Right renal cortex interstitium (tissue), 3 donors: Measurements from ENCODE around the gene RAPGEFL1. TPM values are rescaled to one million over a fixed set of nuclear protein-coding genes. Genes with fewer than 3 reads are reported as not detected.
A peak's percentile ranks its signal among the peaks of the same experiment; 100 is the strongest.
"Not testable (repeated sequence)": the region's sequence is repeated elsewhere in the genome, so short reads cannot be mapped to it uniquely, and the experiment has no call there.

Source experiments
- DNase-seq, 3 donors: peaks; one replicate each; pipeline ENCODE4 v3.0.0-alpha.2; 2013; ENCODE audit warnings: low read depth in 3 of 3, low spot score in 2 of 3
- polyA plus RNA-seq, 3 donors: library from polyadenylated mRNA; unstranded; fragments of 120-200 nt; gene quantifications; one replicate each; pipeline ENCODE4 v1.2.1, GENCODE V29; 2013; ENCODE audit not compliant: insufficient read length in 3 of 3

Gene RAPGEFL1
- polyA plus RNA-seq, 3 donors = 5.4 to 6.6 (median 5.8) TPM

DNA sequence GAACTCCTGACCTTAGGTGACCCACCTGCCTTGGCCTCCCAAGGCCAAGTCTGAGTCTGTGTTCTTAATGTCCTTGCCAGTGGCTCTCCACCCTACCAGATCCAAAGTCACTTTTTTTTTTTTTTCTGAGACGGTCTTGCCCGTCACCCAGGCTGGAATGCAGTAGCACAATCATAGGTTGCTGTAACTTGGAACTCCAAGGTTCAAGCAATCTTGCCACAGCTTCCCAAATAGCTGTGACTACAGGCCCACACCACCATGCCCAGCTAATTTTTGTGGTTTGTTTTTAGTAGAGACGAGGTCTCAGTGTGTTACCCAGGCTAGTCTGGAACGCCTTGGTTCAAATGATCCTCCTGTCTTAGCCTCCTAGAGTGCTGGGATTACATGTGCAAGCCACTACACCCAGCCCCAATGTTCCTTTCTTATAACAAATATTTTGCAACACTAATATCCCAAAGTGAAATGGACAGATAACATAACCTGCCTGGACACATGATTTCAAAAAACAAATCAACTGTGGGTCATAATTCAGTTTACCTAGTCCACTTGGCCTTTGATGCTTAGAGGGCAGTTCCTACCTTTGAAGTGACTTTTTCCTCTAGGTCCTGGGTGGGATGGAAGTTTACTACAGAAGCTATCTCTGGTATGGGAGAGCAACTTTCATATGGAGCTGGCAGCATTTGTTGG lies 4.0 kb upstream of the RAPGEFL1 start:
- DNase-seq = no peak

DNA sequence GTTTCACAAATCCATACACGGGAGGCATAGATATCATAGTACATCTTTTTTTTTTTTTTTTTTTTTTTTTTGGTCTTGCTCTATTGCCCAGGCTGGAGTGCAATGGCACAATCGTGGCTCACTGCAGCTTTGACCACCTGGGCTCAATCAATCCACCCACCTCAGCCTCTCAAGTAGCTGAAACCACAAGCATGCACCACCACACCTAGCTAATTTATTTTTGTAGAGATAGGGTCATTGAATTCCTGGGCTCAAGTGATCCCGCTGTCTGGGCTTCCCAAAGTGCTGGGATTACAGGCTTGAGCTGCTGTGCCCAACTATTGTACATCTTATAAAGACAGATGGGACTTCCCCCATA lies 3.5 kb upstream of the RAPGEFL1 start:
- DNase-seq = no peak

DNA sequence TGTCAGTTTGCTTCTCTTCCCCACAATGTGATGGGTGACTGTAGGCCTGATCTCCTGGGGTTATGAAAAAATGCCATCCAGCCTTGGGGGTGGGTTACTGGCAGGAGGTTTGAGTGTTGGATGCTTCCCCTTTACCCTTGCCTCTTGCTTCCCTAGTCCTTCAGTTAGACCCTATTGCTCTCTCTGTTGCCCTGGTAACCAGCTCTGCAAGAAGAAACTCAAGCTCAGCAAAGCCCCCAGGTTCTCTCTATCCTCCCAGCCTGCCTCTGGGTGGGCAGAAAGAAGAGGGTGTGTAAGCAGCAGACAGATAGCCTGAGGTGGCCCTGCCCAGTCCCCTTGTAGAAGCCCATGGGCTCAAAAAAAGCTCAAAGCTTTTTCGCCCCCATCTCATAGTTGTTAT lies 2.8 kb upstream of the RAPGEFL1 start:
- DNase-seq = no peak

DNA sequence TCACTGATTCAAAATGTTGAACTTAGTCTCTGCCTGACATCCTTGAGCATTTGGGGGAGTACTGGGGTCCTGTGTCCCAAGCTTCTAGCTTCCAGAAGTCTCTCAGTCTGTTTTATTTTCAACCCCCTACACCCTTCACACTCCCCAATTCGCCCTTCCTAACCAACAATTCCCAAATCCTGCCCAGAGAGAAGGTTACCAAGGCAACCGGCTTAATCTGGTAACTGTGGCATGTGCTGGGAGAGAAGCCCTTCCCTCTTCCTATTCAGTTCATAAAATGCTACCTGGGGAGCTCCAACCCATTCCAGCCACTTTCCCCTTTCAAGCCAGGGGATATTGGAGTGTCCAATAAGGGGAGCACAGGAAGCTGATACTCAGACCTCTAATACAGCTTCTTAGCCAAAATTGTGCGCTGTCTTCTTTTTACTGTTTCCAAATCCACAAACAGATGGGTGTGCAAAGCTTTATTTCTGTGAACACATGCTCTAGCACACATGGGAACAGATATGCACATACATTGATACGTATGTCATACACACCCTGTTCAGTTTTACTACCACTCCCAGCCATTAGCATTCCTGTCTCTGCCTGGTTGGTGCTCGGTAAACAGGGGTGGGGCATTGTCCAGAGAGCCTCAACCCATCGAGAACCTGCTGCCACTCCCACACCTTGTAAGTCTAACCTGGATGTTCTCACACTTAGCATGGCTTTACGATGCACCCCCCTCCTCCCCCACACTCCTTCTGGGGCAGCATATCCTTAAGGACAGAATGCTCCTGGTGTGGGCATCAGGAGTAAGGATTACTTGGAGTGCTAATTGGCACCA lies 1.1 kb upstream of the RAPGEFL1 start:
- DNase-seq = no peak

DNA sequence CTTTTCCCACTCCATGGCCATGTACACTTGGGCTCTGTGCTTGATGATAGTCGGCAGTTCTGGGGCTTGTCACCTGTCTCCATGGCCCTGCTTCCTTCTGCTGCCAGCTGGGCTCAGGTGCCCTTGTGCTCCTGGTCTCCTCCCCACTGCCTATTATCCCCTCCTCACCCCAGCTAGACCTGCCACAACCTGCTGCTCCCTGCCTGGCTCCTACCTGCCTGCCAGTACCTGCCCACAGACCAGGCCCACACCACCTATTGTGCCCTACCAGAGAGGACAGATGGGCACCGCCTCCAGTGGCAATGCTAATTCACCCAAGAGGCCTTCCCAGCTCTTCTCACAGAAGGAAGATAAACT lies 538 bp upstream of the RAPGEFL1 start:
- DNase-seq = no peak

DNA sequence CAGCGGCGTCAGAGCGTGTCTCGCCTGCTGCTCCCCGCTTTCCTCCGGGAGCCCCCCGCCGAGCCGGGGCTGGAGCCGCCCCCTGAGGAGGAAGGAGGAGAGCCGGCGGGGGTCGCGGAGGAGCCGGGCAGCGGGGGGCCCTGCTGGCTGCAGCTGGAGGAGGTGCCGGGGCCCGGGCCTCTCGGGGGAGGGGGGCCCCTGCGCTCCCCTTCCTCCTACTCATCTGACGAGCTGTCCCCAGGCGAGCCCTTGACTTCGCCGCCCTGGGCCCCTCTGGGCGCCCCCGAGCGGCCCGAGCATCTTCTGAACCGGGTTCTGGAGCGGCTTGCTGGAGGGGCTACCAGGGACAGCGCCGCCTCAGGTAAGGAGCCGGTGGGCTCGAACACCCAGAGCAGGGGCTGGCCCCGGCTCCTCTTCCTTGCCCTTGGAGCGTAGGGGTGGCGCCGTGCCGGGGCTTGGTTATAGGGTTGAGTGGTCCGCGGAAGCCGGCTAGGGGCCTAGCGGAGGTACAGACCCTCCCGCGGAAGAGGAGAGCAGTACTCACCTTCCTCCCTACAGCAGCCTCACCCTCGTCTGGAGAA lies 841 bp downstream of the RAPGEFL1 start:
- no peak for DNase-seq

DNA sequence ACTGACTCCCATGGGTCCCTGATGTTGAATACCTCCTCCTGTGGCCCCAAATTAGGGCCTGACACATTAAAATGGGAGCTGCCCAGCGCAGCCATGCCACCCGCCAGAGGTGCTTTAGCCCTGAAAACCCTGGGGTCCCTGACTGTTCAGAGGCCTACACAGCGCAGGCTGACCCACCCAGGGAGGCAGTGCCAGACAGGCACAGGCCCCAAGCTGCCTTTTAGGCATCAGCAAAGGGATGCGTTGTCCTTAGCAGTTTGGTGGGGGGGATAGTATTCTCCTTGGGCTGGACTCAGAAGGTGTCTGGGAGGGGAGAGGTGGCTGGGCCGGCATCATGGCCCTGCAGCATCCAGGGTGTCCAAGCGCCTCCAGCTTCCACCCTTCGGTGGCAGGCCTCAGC lies 1.4 kb downstream of the RAPGEFL1 start:
- no peak for DNase-seq

DNA sequence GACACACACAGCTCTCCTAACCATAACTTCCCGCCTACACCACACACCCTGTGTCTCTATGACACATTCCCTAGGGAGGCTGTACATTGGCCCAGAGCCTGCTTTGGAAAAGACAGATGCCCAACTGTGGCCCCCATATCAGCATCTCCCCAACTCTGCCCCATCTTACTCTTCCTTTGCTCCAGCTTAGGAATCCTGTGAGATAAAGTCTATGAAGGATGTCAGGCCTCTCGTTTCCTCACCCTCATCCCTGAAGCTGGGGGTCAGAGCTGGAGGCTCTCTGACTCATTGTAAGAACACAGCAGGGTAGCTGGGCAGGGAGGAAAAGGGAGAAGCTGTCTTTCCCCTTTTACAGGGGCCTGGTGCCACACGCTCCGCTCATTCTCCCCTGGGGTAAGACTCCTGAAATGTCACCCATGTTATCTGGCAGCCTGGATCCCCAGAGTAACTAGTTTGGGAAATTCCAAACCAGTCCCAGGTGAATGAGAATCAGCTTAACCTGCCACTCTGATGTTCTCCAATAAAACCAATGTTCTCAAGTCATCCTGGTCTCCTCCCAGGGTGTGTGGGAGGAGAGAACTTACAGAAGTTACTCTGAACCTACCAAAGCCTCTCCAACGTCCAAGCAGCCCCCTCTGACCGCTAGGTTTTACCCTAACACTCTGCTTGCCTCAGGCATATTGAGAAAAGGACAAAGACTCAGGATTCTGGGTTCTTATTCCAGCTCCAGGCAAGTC lies 2.8 kb downstream of the RAPGEFL1 start:
- DNase-seq = no peak

DNA sequence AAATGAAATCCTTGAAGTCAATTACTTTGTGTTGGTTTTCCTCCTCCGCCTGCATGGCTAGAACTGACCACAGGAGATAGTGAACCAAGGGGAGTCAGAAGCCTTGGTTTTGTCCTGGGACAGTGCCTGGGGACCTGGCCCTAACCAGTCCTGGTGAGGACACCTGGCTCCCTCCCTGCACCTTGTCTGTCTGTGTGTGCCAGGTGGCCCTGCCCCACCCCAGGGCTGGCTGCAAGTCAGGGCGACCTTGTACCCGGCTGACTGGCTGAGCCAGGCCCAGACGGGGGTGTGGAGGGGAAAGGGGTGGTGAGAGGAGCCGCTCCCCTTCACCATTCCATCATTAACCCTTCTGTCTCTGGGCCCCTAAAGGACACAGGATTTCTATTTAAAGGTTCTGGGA lies 3.4 kb downstream of the RAPGEFL1 start:
- DNase-seq = no peak

DNA sequence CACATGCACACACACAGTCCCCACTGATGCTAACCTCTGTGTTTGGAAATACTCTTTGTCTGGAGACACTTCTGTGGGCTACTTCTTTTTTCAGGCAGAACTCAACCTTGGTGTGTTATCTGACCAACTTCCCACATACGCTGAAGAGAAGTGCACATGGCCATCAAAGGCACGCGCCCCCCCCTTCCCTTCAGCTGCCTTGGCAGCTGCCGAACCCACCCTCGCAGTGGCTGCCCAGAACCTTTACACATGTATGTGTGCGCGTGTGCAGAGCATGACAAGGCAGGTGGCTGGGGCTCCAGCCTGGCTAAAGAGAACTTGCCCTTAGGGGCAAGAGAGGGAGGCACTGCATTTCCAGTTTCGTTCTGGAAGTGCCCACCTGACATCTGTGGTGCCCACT lies 3.9 kb downstream of the RAPGEFL1 start:
- DNase-seq = no peak

DNA sequence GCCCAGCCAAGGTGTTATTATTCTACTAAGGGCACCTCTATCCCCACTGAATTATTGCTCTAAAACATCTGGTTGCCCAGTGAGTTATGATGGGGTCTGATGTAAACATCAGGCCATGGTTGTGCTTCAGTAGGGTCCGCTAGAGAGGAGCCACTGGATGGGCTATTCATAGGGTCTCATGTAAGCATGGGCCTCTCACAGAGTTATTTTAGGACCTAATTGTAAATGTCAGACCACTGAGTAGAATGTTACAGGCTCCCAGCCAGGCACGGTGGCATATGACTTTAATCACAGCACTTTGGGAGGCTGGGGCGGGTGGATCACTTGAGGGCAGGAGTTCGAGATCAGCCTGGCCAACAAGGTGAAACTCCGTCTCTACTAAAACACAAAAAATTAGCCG lies 5.3 kb downstream of the RAPGEFL1 start:
- no peak for DNase-seq

DNA sequence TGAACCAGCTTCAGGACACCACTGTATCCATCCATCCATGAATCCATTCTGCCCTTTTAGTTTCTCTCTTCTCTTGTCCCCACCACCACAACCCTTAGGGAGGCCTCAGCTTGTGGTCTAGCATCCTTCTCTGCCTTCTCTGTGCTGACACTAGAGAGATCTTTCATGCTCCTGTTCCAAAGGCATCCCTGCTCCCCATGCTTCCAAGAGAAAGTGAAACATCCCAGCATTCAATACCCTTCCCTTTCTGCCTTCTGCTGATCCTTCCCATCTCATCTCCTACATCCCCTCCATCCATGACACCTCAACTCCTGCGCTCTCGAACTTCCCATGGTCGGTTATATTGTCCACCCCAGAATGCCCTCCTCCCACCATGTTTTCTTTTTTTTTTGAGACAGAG lies 10.0 kb downstream of the RAPGEFL1 start:
- DNase-seq = no peak

DNA sequence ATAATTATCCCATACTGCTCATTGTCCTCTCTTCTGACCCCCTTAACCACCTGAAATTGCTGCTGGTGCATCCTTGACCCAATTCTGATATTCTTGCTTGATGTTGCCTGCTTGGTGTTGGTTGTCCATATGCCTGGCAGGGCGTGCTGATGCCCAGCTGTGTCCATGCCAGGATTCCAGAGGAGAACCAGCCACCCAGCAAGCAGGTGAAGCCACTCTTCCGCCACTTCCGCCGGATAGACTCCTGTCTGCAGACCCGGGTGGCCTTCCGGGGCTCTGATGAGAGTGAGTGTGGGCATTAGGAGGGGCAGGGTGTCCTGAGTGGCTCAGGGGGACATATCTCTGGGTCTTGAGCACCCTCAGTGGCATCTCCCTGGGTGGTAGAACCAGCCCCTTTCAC lies 11.4 kb downstream of the RAPGEFL1 start:
- DNase-seq = no peak

DNA sequence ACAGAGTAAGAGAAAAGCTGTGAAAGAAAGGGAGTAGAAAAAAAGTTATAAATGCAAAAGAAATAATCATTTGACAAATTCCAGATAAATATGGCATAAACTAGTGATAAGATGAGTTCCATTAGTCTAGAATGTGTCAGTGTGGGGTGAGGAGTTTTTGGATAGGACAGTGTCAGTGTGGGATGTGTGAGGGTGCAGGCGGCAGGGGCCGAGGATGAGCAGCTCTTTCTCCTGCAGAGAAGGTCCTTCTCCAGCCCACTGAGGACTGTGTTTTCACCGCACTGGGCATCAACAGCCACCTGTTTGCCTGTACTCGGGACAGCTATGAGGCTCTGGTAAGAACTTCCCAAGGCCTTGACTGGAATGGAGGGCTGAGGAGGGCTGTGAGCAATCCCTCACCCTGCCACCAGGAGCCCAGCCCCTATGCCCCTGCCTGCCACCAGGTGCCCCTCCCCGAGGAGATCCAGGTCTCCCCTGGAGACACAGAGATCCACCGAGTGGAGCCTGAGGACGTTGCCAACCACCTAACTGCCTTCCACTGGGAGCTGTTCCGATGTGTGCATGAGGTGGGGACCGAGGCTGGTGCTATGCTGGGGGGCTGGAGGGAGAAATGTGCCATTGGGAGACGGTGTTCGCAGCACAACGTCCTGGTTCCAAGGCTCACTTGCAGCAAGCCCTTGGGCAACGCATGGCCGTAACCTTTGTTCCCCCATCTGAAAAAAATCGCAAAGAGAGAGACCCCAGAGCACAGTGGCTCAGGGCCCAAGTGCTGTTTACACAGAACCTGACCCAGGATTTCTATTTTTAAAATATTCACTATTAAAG lies 13.1 kb downstream of the RAPGEFL1 start:
- DNase-seq = no peak

DNA sequence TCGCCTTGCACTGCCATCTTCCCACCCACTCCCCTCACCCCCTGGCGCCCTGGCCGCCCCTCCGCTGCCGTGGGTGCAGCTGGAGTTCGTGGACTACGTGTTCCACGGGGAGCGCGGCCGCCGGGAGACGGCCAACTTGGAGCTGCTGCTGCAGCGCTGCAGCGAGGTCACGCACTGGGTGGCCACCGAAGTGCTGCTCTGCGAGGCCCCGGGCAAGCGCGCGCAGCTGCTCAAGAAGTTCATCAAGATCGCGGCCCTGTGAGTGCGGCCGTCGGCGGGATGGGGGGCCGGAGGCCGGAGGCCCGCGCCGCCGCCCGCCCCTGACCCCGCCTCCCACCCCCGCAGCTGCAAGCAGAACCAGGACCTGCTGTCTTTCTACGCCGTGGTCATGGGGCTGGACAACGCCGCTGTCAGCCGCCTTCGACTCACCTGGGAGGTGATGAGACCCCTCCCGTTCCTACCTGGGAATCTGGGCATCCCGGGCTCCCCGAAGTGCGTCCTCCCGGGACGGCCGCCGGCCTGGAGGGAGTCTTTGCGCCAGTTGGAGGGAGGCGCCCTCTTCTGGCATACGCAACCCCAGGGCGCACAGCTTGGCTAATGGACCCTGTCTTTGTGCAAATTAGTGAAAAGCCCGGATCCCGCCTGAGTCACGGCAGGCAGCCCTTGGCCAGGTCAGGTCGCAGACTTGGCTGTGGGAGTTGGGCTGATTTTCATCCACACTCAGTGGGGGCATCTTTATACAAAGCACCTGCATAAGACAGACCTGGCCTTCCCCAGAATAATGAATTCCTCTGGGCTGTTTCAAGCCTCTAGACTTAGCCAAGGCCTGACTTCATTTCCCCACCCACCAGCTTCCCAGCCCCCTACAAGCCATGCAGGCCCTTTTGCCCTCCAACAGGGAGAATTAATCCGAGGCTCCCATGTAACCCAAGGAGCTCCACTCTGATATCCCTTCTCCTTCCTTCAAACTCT lies 14.3 kb downstream of the RAPGEFL1 start:
- peak in 2 of 3 donors; percentile 45 to 58 for DNase-seq

DNA sequence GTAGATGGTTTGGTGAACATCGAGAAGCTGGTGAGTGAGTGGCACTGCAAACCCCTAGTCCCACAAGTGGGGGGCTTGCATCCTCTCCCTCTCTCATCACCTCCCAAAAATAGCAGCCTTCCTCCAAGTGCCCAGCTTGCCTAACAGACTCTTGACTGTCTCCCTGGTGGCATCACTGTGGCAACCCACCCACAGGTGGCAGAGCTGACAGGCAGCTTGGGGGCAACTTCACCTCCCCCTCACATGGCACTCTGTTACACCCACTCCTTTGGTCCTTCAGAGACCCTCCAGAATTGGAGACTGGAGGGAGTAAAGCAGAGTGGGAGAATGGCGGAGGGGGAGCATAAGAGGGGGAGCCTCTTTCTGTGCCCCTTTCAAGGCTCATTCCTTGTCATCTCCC lies 15.7 kb downstream of the RAPGEFL1 start:
- DNase-seq = no peak

DNA sequence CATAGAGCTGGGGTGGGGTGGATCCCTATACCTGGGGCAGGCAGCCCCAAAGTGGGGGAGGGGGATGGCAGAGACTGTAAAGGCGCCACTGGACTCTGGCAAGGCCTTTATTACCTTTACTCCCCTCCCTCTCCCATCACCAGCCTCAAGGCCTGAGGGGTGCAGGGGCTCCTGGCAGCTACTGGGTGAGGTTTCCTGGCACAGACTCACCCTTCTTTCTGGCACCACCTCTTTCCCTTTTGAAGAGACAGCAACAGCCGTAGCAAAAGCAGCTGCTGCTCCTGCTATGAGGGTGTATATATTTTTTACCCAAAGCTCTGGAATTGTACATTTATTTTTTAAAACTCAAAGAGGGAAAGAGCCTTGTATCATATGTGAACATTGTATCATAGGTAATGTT lies 17.6 kb downstream of the RAPGEFL1 start:
- DNase-seq = no peak

DNA sequence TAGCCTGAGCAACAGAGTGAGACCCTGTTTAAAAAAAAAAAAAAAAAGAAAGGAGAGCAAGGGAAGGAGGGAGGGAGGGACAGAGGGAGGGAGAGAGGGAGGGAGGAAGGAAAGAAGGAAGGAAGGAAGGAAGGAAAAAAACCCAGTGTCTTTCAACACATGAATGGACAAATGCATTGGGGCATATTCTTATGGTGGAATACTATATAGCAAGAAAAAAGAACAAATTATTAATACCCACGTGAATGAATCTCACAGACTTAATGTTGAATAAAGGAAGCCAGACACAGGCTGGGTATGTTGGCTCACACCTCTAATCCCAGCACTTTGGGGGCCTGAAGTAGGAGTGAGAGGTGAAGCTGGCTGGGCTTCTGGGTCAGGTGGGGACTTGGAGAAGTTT lies 20.3 kb downstream of the RAPGEFL1 start:
- DNase-seq = no peak

DNA sequence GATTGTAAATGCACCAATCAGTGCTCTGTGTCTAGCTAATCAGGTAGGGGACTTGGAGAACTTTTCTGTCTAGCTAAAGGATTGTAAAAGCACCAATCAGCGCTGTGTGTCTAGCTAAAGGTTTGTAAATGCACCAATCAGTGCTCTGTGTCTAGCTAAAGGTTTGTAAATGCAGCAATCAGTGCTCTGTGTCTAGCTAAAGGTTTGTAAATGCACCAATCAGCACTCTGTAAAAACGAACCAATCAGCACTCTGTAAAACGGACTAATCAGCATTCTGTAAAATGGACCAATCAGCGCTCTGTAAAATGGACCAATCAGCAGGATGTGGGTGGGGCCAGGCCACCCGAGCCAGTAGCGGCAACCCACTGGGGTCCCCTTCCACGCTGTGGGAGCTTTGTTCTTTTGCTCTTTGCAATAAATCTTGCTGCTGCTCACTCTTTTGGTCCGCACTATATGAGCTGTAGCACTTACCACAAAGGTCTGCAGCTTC lies 20.7 kb downstream of the RAPGEFL1 start:
- not testable (repeated sequence) for DNase-seq
